ENCODE results near the gene SMAD1. TPM values are rescaled to one million over a fixed set of nuclear protein-coding genes. Genes with fewer than 3 reads are reported as not detected.
"Not testable (repeated sequence)": the region's sequence is repeated elsewhere in the genome, so short reads cannot be mapped to it uniquely, and the experiment has no call there.

SMAD1 gene
- total and polyA plus RNA-seq, 5 donors, result 2.8 to 12.0 (median 9.4) TPM

DNA sequence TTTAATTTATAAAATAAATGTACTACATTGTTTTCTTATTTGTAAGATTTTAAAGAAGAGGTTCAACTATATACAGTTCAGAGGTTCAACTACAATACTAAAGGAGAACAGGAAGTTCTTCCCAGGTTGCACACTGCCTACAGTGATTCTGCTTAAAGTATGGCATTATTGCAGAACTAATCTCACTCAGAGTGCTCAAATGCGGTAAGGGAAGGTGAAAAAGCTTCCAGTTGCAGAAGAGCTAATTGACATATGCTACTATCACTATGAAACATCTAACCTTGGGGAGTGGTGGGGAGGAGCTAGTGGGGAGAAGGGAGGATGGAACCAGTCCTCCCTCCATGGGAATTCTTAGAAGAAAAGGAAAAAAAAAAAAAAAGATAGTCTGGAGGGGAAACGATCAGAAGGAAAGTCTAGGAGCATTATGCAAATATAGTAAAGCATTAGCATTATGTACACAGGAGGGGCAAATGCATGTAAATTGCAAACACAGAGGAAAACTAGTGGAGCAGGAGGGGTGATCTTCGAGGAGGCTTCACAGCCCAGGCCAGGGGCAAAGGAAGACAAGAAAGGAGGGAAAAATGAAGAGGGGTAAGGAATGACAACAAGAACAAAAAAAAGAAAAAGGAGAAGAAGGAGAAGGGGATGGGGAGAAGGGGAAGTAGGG, 105.6 kb downstream of the SMAD1 start:
- Histone ChIP-seq H3K27ac (ENCODE audit: low read length) (no peak overlapping the region), H3K4me3 (ENCODE audit: low read length) (no peak overlapping the region), H3K9me3 (ENCODE audit: control insufficient read depth, low read length) (no peaks in the 10 kb centered on the region), H3K27me3 (ENCODE audit: control insufficient read depth, insufficient read depth) (no peaks in the 10 kb centered on the region), H3K4me1 (ENCODE audit: control insufficient read depth, insufficient read depth, low read length) (no peaks in the 10 kb centered on the region)
- DNase-seq, result no peak
- intact Hi-C loops (cut with DNase I), result no loop called here
- ATAC-seq, result no peak
- 51% methylated on average over 3 of the region's 3 CpGs for WGBS

DNA sequence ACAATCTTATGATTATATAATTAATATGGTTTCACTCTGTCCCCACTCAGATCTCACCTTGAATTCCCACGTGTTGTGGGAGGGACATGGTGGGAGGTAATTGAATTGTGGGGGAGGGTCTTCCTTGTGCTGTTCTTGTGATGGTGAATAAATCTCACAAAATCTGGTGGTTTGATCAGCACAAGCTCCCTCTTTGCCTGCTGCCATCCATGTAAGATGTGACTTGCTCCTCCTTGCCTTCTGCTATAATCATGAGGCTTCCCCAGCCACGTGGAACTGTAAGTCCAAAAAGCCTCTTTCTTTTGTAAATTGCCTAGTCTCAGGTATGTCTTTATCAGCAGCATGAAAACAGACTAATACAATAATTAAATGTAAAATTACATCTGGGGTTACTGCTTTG, 107.7 kb downstream of the SMAD1 start:
- H3K4me1 ChIP-seq (ENCODE audit: control insufficient read depth, insufficient read depth, low read length); H3K27me3 ChIP-seq (ENCODE audit: control insufficient read depth, insufficient read depth); H3K27ac ChIP-seq (ENCODE audit: low read length); intact Hi-C loops (cut with DNase I); DNase-seq; H3K4me3 ChIP-seq (ENCODE audit: low read length); ATAC-seq; H3K9me3 ChIP-seq (ENCODE audit: control insufficient read depth, low read length): not testable (repeated sequence)
- 83% methylated on average over 2 of the region's 2 CpGs for WGBS

DNA sequence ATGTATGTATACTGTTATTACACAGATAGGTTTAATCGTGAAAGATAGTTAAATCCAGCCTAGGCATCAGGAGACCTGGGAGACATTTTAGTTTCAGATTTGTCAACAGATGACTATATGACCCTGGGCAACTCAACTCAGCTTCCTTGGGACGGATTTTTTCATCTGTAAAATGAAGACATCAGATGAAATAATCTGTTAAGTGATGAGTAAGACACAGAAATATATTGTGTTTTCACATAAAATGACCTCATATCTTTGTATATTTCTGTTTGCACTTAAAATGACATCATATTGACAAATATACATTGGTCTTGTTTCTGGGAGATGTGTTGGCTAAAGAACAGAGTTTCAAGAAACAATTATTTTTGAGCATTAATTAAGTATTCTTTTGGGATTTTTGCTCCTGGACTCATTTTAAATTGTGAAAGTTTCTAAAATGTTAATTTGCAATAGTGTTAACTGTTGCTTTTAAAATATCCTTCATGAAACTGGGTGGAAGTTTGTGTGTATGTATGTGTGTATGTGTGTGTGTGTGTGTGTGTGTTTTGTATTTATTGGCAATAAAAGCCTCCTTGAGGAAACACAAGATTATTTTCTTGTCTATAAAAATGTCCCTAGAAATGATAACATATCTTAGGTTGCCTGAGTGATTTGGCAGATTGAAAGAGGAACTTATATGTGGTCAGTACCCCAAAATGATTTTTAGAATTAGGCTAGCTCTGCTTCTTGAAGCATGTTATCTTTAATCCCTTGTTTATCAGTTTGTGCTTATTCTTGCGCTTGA, 108.5 kb downstream of the SMAD1 start:
- Histone ChIP-seq H3K4me3 (ENCODE audit: low read length) (no peak overlapping the region), H3K27me3 (ENCODE audit: control insufficient read depth, insufficient read depth) (no peaks in the 10 kb centered on the region), H3K4me1 (ENCODE audit: control insufficient read depth, insufficient read depth, low read length) (no peaks in the 10 kb centered on the region), H3K9me3 (ENCODE audit: control insufficient read depth, low read length) (no peaks in the 10 kb centered on the region), H3K27ac (ENCODE audit: low read length) (no peak overlapping the region)
- 72% methylated on average over 3 of the region's 3 CpGs for WGBS
- ATAC-seq, result no peak
- intact Hi-C loops (cut with DNase I), result no loop called here
- DNase-seq, result no peak

DNA sequence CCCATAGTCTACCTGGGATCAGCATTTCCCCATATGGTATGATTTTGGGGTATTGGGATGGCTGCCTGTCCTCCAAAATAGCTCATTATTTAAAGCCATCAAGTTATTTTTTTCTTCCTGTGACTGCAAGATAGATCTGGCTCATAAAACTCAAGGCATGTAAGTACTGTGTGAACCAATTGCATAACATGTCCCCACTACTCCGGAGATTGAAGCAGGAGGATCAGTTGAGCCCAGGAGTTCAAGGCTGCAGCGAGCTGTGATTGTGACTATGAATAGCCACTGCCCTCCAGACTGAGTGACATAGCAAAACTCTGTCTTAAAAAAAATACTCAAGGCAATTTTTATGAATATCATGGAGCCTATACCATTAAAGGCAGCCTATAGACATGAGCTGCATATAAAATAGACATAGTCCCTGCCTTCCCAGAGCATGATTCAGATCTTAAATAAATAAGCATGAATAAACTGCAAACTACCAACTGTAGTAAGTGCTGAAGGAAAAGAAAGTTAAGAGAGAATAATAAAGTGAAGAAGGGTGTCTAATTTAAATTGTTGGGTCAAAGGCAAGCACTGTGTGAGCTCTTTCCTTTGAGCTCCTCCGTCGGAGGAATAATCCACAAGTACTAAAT, 120.6 kb downstream of the SMAD1 start:
- DNase-seq (no peak), ATAC-seq (no peak)
- intact Hi-C loops (cut with DNase I), result loop anchor here in 1 of 4 donors (10.0 kb wide), 1 partner anchor 387 kb away; no protein-coding TSS in a partner anchor
- Histone ChIP-seq H3K4me1 (ENCODE audit: control insufficient read depth, insufficient read depth, low read length) (no peaks in the 10 kb centered on the region), H3K4me3 (ENCODE audit: low read length) (no peak overlapping the region), H3K27ac (ENCODE audit: low read length) (no peak overlapping the region), H3K27me3 (ENCODE audit: control insufficient read depth, insufficient read depth) (no peaks in the 10 kb centered on the region), H3K9me3 (ENCODE audit: control insufficient read depth, low read length) (no peaks in the 10 kb centered on the region)
- WGBS, result 86% methylated on average over 4 of the region's 4 CpGs

DNA sequence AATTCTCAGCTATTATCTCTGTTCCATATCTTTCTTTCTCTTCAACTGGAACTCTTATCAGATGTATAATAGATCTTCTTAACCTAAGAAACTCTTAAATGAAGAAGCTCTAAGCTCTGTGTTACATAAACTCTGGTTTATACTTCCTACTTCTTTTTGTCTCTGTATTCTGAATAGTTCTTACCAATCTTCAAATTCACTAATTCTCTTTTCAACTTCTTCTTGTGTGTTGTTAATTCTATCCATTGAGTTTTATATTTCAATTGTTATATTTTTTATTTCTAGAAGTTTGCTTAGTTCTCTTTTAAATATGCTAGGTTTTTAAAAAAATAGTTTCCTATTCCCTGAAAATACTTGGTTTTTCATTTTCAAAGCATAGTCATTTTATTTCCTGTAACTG, 124.3 kb downstream of the SMAD1 start:
- no peak overlapping the region for H3K27ac ChIP-seq (ENCODE audit: low read length)
- H3K4me1 ChIP-seq (ENCODE audit: control insufficient read depth, insufficient read depth, low read length), result no peaks in the 10 kb centered on the region
- no peak overlapping the region for H3K4me3 ChIP-seq (ENCODE audit: low read length)
- H3K9me3 ChIP-seq (ENCODE audit: control insufficient read depth, low read length), result no peaks in the 10 kb centered on the region
- no peaks in the 10 kb centered on the region for H3K27me3 ChIP-seq (ENCODE audit: control insufficient read depth, insufficient read depth)
- intact Hi-C loops (cut with DNase I), result loop anchor here in 2 of 4 donors (5.0 to 10.0 kb wide), 2 partner anchors 374 to 391 kb away; no protein-coding TSS in a partner anchor
- DNase-seq (no peak), ATAC-seq (no peak)

Other genes starting within 250 kb of the SMAD1 start
- 10 to 100 TPM in 1 of 4 donors, 1 to 10 TPM in 3; 7.9 to 10.6 (median 8.3) TPM for gene MMAA, start 137.5 kb downstream of the SMAD1 start, total RNA-seq
- gene MMAA, start 137.5 kb downstream of the SMAD1 start, polyA plus RNA-seq, result 3.4 TPM
- not detected for gene C4orf51, start 198.3 kb downstream of the SMAD1 start, total RNA-seq
- gene C4orf51, start 198.3 kb downstream of the SMAD1 start, polyA plus RNA-seq, result not detected